ENCODE data around the gene BRD7.
A peak's percentile ranks its signal among the peaks of the same experiment; 100 is the strongest.

BRD7 gene

DNA sequence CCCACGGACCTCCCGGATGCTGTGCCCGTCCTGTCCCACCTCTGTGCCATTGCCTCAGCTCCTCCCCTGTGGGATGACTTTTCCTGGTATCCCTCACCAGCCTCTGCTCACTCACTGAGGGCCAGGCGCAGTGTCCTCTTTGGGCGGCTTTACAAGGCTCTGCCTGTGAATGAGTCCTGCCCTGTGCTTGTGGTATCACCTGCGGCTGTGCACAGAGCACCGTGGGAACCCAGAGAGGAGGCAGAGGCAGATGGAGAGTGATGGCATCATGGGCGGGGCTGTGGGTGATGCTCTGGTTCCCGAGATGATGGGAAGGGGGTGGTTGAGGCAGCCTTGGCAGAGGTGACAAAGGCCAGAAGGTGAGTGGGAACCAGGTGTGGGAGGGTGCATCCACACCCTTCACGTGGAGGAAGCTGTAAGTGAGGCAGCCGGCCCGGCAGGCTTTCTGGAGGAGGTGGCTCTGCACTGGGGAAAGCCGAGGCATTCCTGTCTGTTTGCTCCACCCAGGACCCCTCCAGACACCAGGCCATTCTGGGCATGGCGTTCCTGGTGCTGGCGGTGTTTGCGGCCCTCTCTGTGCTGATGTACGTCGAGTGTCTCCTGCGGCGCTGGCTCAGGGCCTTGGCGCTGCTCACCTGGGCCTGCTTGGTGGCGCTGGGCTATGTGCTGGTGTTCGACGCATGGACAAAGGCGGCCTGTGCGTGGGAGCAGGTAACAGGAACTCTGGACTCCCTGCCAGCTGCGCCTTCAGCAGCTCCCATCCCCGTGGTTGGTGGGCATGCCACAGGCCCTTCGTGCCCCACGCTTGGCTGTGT lies 78.6 kb downstream of the BRD7 start:
- DNase-seq (ENCODE audit: low read depth in 2 of 2): no peak

DNA sequence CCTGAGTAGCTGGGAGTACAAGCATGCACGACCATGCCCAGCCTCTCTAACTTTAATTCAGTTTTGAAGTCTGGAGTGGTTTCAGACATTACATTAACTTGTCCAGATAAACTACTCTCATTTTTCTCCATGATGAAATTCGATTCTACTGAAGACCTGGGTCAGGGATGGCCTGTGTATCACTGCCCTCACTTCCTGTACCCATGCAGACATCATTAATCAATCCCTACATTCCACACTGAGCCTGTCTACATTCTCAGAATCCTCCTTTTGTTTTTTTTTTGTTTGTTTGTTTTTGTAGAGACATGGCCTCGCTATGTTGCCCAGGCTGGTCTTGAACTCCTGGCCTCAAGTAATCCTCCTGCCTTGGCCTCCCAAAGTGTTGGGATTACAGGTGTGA lies 79.9 kb downstream of the BRD7 start:
- DNase-seq (ENCODE audit: low read depth in 2 of 2): no peak

DNA sequence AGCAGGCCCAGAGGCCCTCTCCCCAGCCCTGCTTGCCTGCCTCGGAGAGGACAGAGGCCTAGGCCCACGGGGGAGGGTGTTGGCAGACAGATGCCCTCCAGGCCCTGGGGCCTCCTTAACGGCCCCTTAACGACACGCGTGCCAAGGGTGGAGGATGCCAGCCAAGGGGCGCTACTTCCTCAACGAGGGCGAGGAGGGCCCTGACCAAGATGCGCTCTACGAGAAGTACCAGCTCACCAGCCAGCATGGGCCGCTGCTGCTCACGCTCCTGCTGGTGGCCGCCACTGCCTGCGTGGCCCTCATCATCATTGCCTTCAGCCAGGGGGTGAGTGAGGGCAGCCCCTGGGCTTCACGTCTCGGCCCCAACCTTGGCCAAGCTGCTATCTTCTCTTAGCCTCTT lies 80.8 kb downstream of the BRD7 start:
- no peak for DNase-seq (ENCODE audit: low read depth in 2 of 2)

DNA sequence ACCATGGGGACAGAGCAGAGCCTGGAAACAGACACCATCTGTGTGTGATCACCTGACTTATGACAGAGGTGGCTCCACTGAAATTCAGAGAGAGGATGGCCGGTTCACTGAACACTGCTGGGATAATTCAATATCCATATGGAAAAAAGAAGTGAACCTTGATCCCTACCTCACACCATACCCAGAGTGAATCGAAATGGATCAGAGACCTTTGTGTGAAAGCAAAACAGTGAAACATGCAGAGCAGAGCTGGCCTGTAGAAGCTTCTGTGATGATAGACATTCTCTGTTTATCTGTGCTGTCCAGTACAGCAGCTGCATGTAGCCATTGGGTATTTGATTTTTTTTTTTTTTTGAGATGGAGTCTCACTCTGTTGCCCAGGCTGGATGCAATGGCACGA lies 82.1 kb downstream of the BRD7 start:
- DNase-seq (ENCODE audit: low read depth in 2 of 2): no peak

DNA sequence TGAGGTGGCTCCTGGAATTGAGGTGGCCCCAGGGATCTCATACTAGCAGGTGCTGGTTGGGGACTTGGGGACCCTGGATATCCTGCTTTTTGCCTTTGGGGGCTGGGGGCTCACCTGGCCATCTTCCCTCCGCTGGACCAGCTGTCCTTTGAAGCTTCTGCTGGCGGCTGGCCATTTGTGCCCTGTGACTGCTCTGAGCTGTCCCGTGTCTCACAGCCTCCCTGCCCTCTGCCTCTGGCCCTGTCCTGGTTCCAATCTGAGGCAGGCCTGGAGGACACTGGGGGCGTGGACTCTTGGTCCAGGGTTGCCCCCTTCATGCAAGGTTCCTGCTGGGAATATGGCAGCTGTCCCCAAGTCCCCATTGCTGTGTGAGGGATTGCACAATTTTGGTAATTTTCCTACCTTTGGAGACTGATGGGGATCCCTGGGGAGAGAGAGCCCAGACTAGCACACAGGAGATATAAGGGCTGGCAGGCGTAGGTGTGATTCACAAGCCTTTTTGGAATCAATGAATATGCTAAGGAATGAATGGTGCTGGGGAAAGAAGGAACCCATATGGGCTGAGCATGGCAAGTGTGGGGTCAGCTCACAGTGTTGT lies 83.3 kb downstream of the BRD7 start:
- no peak for DNase-seq (ENCODE audit: low read depth in 2 of 2)

DNA sequence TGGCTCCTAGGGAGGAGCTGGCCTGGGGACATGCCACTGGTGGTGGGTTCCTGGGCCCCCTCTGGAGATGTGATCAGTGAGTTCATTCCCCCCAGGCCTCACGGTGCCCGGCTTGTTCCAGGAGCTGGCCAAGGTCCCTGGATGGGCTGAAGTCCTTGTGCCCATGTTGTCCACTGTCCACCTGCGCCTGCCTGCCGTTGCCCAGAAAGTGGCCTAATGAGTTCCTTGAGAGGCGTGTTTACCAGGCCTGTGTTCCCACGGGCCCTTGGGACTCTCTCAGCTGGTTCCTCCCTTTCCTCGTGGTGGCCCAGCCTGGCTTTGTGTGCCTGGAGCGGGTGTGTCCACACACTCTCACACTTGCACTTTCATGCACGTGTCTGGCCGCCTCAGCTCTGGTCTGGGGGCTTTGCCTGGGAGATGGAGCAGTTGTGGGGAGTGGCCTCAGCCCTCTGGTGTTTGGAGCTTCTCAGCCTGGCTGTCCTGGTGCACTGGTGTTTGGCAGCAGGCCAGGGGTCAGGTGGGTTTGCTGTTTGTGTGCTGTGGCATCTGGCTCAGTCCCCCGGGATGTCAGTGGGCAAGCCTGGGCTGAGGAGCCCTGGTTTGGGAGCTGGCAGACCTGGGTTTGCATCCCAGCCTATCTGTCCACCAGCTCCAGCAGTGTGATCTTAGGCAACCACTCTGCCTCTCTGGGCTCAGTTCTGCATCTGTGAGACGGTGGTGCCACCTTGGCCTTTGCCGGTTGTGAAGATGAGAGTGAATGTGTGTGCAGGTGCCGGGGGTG lies 84.5 kb downstream of the BRD7 start:
- DNase-seq (ENCODE audit: low read depth in 2 of 2): no peak

DNA sequence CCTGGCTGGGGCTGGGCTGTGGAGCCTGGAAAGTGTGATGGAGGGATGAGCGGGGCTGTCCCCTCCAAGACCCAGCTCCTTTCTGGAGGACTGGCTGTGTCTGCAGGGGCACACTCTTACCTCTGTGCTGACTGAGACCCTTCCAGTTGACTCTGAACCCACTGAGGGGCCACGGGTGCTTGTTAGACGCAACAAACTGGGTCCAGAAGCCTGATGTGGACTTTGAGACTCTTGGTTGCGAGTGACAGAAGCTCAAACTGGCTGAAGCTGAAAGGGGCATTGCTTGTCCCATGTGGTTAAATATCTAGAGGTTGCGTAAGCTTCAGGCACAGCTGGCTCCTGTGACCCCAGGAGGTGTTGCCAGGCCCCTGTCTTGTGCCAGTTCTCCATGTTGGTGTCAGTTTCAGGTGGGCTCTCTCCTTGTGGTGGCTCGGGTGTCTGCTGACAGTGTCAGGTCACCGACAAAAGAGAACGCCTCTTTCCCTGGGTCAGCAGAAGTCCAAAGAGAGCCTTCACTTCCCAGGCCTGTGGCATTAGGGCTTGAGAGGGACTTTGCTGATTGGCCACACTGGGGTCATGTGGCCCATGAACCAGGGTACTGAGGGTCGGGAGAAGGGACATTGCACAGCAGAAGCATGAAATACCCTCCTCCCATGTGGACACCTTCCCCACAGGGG lies 85.7 kb downstream of the BRD7 start:
- no peak for DNase-seq (ENCODE audit: low read depth in 2 of 2)

DNA sequence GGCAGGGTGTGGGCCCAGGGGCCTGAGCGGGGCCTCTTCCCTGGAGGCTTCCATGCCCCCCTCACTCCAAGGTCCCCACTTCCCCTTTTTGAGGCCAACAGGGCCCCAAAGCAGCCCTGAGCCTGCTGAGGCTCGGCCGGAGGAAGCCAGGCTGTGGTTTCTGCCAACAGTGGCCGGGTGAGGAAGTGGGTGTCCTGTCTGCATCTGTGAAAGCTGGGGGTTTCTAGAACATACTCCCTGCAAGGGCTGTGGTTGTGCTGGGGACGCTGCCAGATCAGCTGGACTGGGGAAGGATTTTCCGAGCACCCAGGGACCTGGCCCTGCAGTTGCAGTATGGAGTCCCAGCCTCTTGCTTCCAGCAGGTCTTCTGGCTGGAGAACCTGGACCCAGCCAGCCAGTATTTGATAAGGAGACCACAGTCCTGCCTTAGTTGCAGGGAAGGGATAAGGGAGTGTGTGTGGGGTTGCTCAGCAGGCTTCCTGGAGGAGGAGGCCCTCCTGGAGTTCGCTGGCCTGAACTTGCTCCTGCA lies 86.7 kb downstream of the BRD7 start:
- no peak for DNase-seq (ENCODE audit: low read depth in 2 of 2)

DNA sequence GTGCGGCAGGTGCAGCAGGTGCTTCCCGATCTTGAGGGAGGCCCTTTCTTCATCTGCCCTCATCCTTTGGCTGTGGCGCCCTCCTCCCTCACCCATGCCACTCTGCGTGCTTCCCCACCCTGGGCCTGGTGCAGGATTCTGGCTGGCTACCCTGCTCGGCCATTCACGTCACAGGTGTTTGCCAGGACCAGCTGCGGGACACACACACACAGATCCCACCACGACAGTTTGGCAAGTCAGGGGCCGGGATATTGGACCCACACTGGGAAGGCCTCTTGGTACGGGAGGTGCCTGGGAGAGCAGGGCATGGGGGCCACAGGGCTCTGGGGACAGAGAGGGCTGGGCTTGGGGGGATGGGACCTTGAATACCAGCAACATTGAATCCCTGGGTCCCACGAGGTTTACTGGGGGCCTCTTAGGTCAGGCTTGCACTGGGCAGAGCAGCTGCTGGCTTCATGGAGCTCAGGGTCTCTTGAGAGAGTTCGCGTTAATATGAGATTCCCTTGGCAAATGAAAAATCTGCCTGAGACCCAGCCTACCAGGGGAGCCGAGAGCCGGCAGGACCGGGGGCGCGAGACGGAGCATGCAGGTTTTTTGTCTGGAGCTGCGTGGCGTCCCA lies 87.3 kb downstream of the BRD7 start:
- no peak for DNase-seq (ENCODE audit: low read depth in 2 of 2)

DNA sequence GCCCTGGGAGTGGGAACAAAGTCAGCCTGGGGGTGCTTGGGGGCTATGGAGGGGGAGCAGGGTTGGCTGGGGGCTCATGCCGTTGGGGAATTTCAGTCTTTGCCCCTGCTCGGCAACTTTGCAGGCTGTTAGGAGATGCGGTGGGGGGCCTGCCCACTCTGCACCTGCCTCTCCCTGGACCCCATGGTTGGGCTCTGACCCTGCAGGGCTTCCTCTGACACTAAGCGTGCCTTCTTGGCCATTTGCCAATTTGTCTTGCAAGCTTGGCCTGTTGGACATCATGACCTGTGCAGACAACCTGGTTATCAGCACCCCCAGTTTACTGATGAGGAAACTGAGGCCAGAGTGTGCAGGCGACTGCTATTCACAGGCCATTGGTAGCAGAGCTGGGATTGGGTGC lies 87.9 kb downstream of the BRD7 start:
- no peak for DNase-seq (ENCODE audit: low read depth in 2 of 2)

DNA sequence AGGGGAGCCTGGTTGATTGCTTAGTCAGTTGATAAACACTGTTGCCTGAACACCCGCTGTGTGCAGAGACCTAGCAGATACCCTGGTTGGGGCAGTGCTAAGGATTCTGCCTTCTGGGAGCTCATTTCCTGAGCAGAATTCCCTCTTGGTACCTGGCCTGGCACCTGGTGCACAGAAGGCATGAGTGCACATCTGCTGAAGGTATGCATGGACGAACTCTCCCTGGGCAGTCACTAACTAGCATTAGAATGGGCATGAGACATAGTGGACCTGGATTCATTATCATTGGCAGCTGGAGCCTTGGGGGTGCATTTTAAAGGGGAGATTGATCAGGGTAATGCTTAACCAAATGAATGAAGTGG lies 89.3 kb downstream of the BRD7 start:
- no peak for DNase-seq (ENCODE audit: low read depth in 2 of 2)

DNA sequence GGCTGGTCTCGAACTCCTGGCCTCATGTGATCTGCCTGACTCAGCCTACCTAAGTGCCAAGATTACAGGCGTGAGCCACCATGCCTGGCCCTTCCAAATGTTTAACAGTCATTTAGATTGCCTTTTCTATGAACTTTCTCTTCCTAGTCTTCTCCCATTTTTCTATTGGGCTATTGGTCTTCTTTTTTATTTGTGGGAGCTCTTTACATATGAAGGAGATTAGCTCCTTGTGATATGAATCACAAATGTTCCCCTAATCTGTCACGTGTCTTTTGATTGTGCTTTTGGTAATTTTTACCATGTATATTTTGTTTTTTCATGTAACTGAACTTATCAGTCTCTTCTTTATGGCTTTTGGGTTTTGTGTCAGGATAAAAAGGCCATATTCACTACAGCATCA lies 90.5 kb downstream of the BRD7 start:
- no peak for DNase-seq (ENCODE audit: low read depth in 2 of 2)

DNA sequence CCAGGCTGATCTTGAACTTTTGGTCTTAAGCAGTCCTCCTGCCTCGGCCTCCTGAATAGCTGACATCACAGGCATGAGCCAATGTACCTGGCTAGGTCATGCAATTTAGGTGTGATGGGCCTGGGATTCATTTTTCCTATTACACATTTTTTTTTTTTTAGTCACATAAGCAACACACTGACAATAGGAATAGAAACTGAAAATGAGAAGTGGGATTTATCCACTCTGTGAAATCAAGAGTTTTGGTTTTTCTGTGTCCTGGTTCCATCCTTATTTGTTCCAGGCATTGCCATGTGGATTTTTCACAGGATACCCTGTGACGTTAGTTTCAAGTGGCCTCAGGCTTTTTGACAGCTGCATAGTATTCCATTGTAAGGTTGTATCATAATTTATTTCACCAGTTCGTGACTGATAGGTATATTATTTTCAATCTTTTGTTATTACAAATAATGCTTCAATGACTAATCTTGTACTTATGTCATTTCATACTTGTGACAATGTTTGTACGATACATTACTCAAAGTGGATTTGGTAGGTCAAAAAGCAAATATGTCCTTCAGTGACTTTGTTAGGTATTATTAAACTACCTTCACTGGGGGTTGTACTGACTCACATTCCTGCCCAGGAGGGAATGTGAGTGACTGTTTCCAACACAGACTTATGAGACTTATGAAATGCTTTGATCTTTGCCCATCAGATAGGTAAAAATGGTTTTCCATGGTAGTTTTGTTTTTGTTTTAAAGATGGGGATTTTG lies 91.8 kb downstream of the BRD7 start:
- DNase-seq (ENCODE audit: low read depth in 2 of 2): no peak

DNA sequence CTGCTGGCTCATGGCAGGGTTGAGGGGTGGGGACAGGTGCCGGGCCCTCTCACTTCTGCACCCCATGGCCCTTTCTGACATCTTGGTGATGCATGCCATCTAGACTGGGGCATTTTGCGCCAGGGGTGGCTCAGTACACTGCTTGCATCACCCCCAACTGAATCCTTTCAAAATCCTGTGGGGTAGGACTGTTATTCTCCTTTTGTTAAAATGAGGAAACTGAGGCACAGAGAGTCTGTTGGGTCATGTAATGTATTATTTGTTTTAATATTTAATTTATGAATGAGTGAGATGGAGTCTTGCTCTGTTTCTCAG lies 92.5 kb downstream of the BRD7 start:
- no peak for DNase-seq (ENCODE audit: low read depth in 2 of 2)

DNA sequence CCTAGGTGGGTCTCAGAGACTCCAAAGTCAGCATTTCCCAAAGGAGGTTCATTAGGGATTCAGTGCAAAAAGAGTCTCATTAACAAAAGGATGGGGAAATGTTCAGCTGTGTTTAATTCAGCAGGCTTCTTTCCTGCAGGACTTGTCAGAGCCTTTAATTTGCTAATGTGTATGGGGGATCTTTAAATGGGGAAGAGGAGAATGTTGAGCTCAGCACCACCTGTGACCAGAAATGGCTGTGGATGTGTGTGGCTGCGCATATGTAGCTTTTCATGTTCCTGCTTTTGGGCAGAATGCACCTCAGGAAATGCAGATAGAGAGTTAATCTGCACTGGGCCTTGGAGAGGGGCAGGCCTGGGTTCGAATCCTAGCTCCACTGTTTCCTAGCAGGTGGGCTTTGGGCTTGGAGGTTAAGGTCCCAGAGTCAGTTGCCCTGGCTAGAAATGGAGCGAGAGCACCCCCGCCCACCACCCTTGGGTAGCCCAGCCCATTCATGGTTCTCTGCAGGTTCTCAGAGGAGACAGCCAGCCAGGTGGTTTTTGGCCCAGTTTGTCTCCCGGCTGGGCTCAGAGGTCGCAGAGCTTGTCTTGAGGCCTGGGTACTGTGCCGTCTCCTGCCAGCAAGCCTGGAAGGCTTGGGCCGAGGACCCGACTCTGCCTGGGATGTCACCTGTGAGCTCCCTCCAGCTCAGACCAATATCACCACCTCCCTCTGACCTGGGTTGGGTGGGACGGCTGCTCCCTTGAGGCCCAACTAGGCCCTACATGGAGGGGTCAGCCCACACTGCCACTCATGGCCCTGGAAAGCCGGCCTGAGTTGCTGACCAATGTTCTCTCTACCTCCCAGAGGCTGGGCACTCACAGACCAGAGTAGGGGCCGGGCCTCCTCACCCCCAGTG lies 93.1 kb downstream of the BRD7 start:
- no peak for DNase-seq (ENCODE audit: low read depth in 2 of 2)

DNA sequence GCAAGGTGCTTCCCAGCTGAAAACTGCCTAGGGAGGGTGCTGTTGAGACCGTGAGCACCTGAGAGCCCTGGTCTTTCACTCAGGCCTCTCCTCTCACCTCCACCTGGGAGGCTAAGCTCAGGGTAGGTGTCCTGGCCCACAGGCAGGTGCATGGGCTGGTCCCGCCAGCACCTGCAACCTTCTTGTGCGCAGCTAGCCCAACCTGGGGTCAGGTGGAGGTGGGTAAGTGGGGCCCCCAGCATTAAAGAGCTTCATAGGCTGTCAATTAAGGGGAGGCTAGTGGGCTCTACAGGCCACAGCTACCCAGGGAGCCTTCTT lies 93.7 kb downstream of the BRD7 start:
- DNase-seq (ENCODE audit: low read depth in 2 of 2): no peak

DNA sequence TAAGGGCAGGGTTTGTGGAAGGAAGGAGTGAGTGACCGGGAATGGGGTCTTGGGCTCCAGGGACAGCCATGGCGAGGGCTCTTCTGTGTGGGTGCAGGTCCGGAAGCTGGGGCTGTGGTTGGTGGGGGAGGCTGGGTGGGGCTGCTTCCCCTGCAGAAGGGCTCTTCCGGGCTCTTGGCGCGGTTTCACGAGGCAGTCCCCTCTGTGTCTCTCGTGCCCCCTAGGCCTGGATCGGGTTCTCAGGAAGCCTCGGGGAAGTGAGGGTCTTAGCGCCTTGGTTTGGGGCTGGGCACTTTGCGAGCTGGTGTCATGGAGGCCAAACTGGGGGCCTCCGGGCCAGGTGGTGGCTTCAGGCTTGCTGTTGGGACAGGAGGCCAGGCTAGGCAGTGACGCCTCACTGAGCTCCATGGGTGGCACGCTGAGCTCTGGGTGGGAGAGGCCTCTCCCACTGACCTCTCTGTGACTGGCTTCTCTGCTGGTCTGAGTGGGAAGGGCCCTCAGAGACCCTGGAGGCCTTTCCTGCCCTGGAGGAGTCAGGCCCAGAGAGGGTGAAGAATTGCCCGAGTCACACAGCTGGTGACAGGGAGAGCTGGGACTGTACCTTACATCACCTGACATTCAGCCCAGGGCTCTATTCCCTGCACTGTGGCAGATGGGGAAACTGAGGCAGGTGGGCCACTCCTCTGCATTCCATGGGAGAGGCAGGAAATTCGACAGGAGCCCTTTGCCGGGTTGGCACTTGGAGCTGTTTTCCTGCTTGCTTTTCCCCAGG lies 94.3 kb downstream of the BRD7 start:
- DNase-seq (ENCODE audit: low read depth in 2 of 2): peak in 1 of 2 donors; percentile 33

DNA sequence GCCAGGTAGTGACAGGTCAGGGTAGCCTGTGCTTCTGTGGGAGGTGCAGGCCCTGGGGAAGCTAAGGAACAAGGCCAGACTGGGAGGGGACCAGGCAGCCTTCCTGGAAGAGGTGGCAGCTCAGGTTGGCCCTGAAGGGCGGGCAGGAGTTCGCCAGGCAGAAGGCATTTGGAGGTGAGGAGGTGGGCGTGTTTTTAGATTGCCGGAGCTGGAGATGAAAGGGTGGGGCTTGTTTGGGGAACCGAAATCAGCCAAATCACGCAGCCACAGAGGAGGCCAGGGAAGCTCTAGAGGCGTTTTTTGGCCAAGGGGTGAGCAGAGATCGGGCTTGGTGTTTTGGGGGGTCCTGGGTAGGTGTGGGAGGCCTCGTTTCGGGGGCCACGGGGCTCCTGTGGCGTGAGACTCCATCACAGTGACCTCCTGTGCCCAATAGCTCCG lies 94.9 kb downstream of the BRD7 start:
- no peak for DNase-seq (ENCODE audit: low read depth in 2 of 2)

DNA sequence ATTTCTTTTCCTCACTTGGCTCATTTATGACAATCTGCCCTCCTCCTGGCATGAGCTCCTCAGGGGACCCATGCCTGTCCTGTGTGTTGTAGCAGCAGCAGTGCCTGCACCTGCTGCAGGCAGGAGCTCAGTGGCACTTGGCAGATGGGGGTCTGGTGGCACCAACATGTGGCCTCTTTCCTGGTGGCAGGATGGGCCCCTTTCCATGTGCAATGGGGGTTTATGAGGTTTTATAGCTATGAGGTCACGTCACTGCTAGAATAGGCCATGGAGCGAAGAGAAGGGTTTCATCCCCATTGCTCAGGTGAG lies 95.5 kb downstream of the BRD7 start:
- DNase-seq (ENCODE audit: low read depth in 2 of 2): no peak

Measured in stimulated activated CD4-positive, alpha-beta T cell treated with anti-CD3 and anti-CD28 coated beads, Interleukin-1b, Interleukin-23, amount 100 ng/mL, for 4 hours (primary cell).